Suppressor macrophage (primary cell): Measurements from ENCODE around the gene MAPT.
A peak's percentile ranks its signal among the peaks of the same experiment; 100 is the strongest.

Source experiments
- DNase-seq, 4 experiments: peaks; one replicate each; pipeline ENCODE4 v3.0.0-alpha.2; 2020 to 2022

The MAPT gene

GRCh38 chr17:45863857-45864654, 30.3 kb upstream of the MAPT start:
- no peak for DNase-seq

GRCh38 chr17:45867171-45867570, 27.2 kb upstream of the MAPT start:
- DNase-seq, result no peak

GRCh38 chr17:45867702-45868101, 26.7 kb upstream of the MAPT start:
- DNase-seq, result no peak

GRCh38 chr17:45868276-45868675, 26.1 kb upstream of the MAPT start:
- DNase-seq, result no peak

GRCh38 chr17:45869676-45870341, 24.5 kb upstream of the MAPT start:
- DNase-seq, result peak in 2 of 4 experiments; percentile 6 to 13

- DNase-seq, result no peak
Measured at GRCh38 chr17:45870342-45870974, 23.9 kb upstream of the MAPT start.

- no peak for DNase-seq
Measured at GRCh38 chr17:45871718-45872117, 22.6 kb upstream of the MAPT start.

- no peak for DNase-seq
Measured at GRCh38 chr17:45873728-45874127, 20.6 kb upstream of the MAPT start.

- DNase-seq, result no peak
Measured at GRCh38 chr17:45874151-45874550, 20.2 kb upstream of the MAPT start.

- no peak for DNase-seq
Measured at GRCh38 chr17:45876539-45876938, 17.8 kb upstream of the MAPT start.

GRCh38 chr17:45877467-45877866, 16.9 kb upstream of the MAPT start:
- DNase-seq, result no peak

GRCh38 chr17:45883063-45883462, 11.3 kb upstream of the MAPT start:
- no peak for DNase-seq

GRCh38 chr17:45886852-45887251, 7.5 kb upstream of the MAPT start:
- DNase-seq, result no peak

- DNase-seq, result no peak
Measured at GRCh38 chr17:45888392-45888791, 6.0 kb upstream of the MAPT start.

- peak in 1 of 4 experiments; percentile 7 for DNase-seq
Measured at GRCh38 chr17:45889579-45889978, 4.8 kb upstream of the MAPT start.

- DNase-seq, result no peak
Measured at GRCh38 chr17:45893725-45894021, 681 bp upstream of the MAPT start.

GRCh38 chr17:45895304-45895968, 1.1 kb downstream of the MAPT start:
- DNase-seq, result peak in 1 of 4 experiments; percentile 22

GRCh38 chr17:45895969-45896785, 1.8 kb downstream of the MAPT start:
- DNase-seq, result peak in 1 of 4 experiments; percentile 5

- no peak for DNase-seq
Measured at GRCh38 chr17:45896803-45897693, 2.7 kb downstream of the MAPT start.

GRCh38 chr17:45900136-45900535, 5.8 kb downstream of the MAPT start:
- DNase-seq, result no peak

- DNase-seq, result no peak
Measured at GRCh38 chr17:45900723-45901415, 6.5 kb downstream of the MAPT start.
